ENCODE data around the gene PIK3CA.
"Not testable (repeated sequence)": the region's sequence is repeated elsewhere in the genome, so short reads cannot be mapped to it uniquely, and the experiment has no call there.

- TF ChIP-seq EZH2 (IDR thresholded peaks at IDR 0.05); POLR2AphosphoS5 (IDR thresholded peaks at IDR 0.05; ENCODE audit: borderline replicate concordance, low read depth, low read length); FOXP2 (optimal IDR thresholded peaks at IDR 0.05; ENCODE audit: control extremely low read depth, extremely low read length, insufficient read depth): not testable (repeated sequence)
Observed at GRCh38 chr3:179257742-179258141, 109.6 kb downstream of the PIK3CA start.
